ENCODE measurements around the gene KRABD2.

The KRABD2 gene

DNA sequence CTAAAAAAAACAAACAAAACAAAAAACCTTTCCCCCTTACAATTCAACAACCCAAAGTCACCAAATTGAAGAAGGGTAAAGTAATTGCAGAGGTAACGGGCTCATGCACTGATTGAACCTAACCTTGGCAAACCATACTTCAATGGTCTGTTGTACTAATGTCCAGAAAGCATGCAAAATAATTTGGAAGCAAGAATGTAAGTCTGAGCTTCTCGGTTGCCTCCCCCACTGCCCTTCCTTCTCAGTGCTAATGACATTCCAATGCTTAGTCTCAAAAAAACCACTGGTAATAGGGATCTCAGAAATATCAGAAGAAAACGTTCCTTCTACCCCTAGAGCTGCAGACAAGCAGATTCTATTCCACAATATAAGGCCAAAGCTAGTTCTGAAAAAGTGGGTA is 15.8 kb downstream of the KRABD2 start:
- 65 to 68% methylated on average over 3 of the region's 3 CpGs for WGBS, 2 donors (ENCODE audit: low coverage in 1 of 2)
- in situ Hi-C loops (cut with MboI; ENCODE audit: low pct_ligation_motif_present in 1 of 4, low pct_unique_long_range_greater_than_20kb in 1 of 4, low sequenced_read_pairs in 3 of 4): no loop called here
- TF ChIP-seq POLR2A (IDR thresholded peaks at IDR 0.05): no peak
- TF ChIP-seq CTCF (IDR thresholded peaks at IDR 0.05): no peak
- no peak for TF ChIP-seq POLR2AphosphoS5 (IDR thresholded peaks at IDR 0.05)
- no peak for TF ChIP-seq EP300 (IDR thresholded peaks at IDR 0.05; ENCODE audit: low read depth)

GRCh38 chr17:8360260-8360659 is 16.2 kb downstream of the KRABD2 start:
- H3K9me3 ChIP-seq: no peaks in the 10 kb centered on the region
- no peak for DNase-seq
- H3K36me3 ChIP-seq: no peaks in the 10 kb centered on the region
- no peaks in the 10 kb centered on the region for H3K4me1 ChIP-seq
- no peak overlapping the region for H3K4me3 ChIP-seq
- intact Hi-C loops (cut with DNase I; ENCODE audit: low total_unique reads): no loop called here
- H3K27me3 ChIP-seq: no peaks in the 10 kb centered on the region
- 24 to 35% methylated on average over 3 of the region's 3 CpGs for WGBS, 2 donors (ENCODE audit: low coverage in 1 of 2)
- in situ Hi-C loops (cut with MboI; ENCODE audit: low pct_ligation_motif_present in 1 of 4, low pct_unique_long_range_greater_than_20kb in 1 of 4, low sequenced_read_pairs in 3 of 4): no loop called here
- TF ChIP-seq POLR2A (IDR thresholded peaks at IDR 0.05) (no peak), CTCF (IDR thresholded peaks at IDR 0.05) (no peak), POLR2AphosphoS5 (IDR thresholded peaks at IDR 0.05) (no peak), EP300 (IDR thresholded peaks at IDR 0.05; ENCODE audit: low read depth) (no peak)
- no peak overlapping the region for H3K27ac ChIP-seq

More for the DNA sequence above, 15.8 kb downstream of the KRABD2 start:
- H3K4me3 ChIP-seq: no peak overlapping the region
- H3K4me1 ChIP-seq: no peaks in the 10 kb centered on the region
- no peak overlapping the region for H3K27ac ChIP-seq
- H3K27me3 ChIP-seq: no peaks in the 10 kb centered on the region
- intact Hi-C loops (cut with DNase I; ENCODE audit: low total_unique reads): no loop called here
- no peaks in the 10 kb centered on the region for H3K9me3 ChIP-seq
- DNase-seq: no peak
- no peaks in the 10 kb centered on the region for H3K36me3 ChIP-seq

- no peak for DNase-seq
- intact Hi-C loops (cut with DNase I; ENCODE audit: low total_unique reads) (no loop called here), in situ Hi-C loops (cut with MboI; ENCODE audit: low pct_ligation_motif_present in 1 of 4, low pct_unique_long_range_greater_than_20kb in 1 of 4, low sequenced_read_pairs in 3 of 4) (no loop called here)
- H3K4me3 ChIP-seq: no peak overlapping the region
- no peaks in the 10 kb centered on the region for H3K9me3 ChIP-seq
- WGBS, 2 donors (ENCODE audit: low coverage in 1 of 2): 66 to 77% methylated on average over 5 of the region's 5 CpGs
- H3K4me1 ChIP-seq: no peaks in the 10 kb centered on the region
- TF ChIP-seq POLR2AphosphoS5 (IDR thresholded peaks at IDR 0.05) (no peak), EP300 (IDR thresholded peaks at IDR 0.05; ENCODE audit: low read depth) (no peak), CTCF (IDR thresholded peaks at IDR 0.05) (no peak), POLR2A (IDR thresholded peaks at IDR 0.05) (no peak)
- H3K27me3 ChIP-seq: no peaks in the 10 kb centered on the region
- H3K36me3 ChIP-seq: no peaks in the 10 kb centered on the region
- H3K27ac ChIP-seq: no peak overlapping the region
These were observed 16.7 kb downstream of the KRABD2 start for GRCh38 chr17:8359769-8360168.

- 94 to 97% methylated on average over 3 of the region's 3 CpGs for WGBS, 2 donors (ENCODE audit: low coverage in 1 of 2)
- H3K27ac ChIP-seq: no peak overlapping the region
- in situ Hi-C loops (cut with MboI; ENCODE audit: low pct_ligation_motif_present in 1 of 4, low pct_unique_long_range_greater_than_20kb in 1 of 4, low sequenced_read_pairs in 3 of 4) (no loop called here), intact Hi-C loops (cut with DNase I; ENCODE audit: low total_unique reads) (no loop called here)
- H3K4me3 ChIP-seq: no peak overlapping the region
- H3K27me3 ChIP-seq: no peaks in the 10 kb centered on the region
- no peak for DNase-seq
- no peaks in the 10 kb centered on the region for H3K9me3 ChIP-seq
- H3K4me1 ChIP-seq: no peaks in the 10 kb centered on the region
- TF ChIP-seq POLR2AphosphoS5 (IDR thresholded peaks at IDR 0.05): no peak
- H3K36me3 ChIP-seq: no peaks in the 10 kb centered on the region
These were observed 18.6 kb downstream of the KRABD2 start for GRCh38 chr17:8357910-8358309.

GRCh38 chr17:8354236-8354635 is 22.3 kb downstream of the KRABD2 start:
- 32 to 71% methylated on average over 2 to 8 of the region's 8 CpGs for WGBS, 2 donors (ENCODE audit: low coverage in 1 of 2)
- no peaks in the 10 kb centered on the region for H3K27me3 ChIP-seq
- H3K9me3 ChIP-seq: no peaks in the 10 kb centered on the region
- in situ Hi-C loops (cut with MboI; ENCODE audit: low pct_ligation_motif_present in 1 of 4, low pct_unique_long_range_greater_than_20kb in 1 of 4, low sequenced_read_pairs in 3 of 4): no loop called here
- TF ChIP-seq EP300 (IDR thresholded peaks at IDR 0.05; ENCODE audit: low read depth) (no peak), CTCF (IDR thresholded peaks at IDR 0.05) (no peak), POLR2AphosphoS5 (IDR thresholded peaks at IDR 0.05) (no peak), POLR2A (IDR thresholded peaks at IDR 0.05) (no peak)
- DNase-seq: no peak
- no peak overlapping the region for H3K4me3 ChIP-seq
- no peaks in the 10 kb centered on the region for H3K36me3 ChIP-seq
- intact Hi-C loops (cut with DNase I; ENCODE audit: low total_unique reads): loop anchor here (5.0 kb wide), 1 partner anchor 812 kb away; no protein-coding TSS in a partner anchor
- no peak overlapping the region for H3K27ac ChIP-seq
- H3K4me1 ChIP-seq: no peaks in the 10 kb centered on the region
